Left ventricle myocardium inferior (tissue), 1 donor: ENCODE measurements around the gene GNB5. TPM values are rescaled to one million over a fixed set of nuclear protein-coding genes. Genes with fewer than 3 reads are reported as not detected.

Experiments used
- DNase-seq: peaks from one replicate; pipeline ENCODE4 v3.0.0-alpha.2; 2020
- H3K27ac ChIP-seq: fragments of 200-600 bp; replicated peaks from 2 replicates; pipeline ENCODE4 v1.8.0; 2021
- H3K27me3 ChIP-seq: fragments of 200-600 bp; 2 replicates; pipeline ENCODE4 v1.8.0; 2021; ENCODE audit warnings: low read depth
- H3K36me3 ChIP-seq: fragments of 200-600 bp; 2 replicates; pipeline ENCODE4 v1.8.0; 2021
- H3K4me1 ChIP-seq: fragments of 200-600 bp; 2 replicates; pipeline ENCODE4 v1.8.0; 2021
- H3K4me3 ChIP-seq: fragments of 200-600 bp; 2 replicates; pipeline ENCODE4 v1.8.0; 2021; ENCODE audit warnings: mild to moderate bottlenecking, moderate library complexity
- H3K9me3 ChIP-seq: fragments of 200-600 bp; replicated peaks from 2 replicates; pipeline ENCODE4 v1.8.0; 2021
- intact Hi-C: fragments of 100-400 bp; cut with micrococcal nuclease; formaldehyde crosslinking; loops from one replicate; pipeline ENCODE4 v1.11.0; 2022
- total RNA-seq: library from RNA; stranded (reverse); fragmentation: NEBNext Ultra II Directional; extraction: Animal tissue kit (Norgen Biotek cat#: 25700); gene quantifications from one replicate; pipeline ENCODE4 v1.2.1, GENCODE V29; 2021
- TF ChIP-seq, protein P1 (sequence below): fragments of 200-600 bp; IDR thresholded peaks from 2 replicates; pipeline ENCODE4 v1.8.0; 2021; ENCODE audit warnings: antibody characterized with exemption, mild to moderate bottlenecking, borderline replicate concordance
- donor health status: DM: no; HTN: yes; CAD: no; lungs with severe emphysema.

Gene GNB5
- total RNA-seq, 1 donor from 2014 or later = 10.5 TPM

DNA sequence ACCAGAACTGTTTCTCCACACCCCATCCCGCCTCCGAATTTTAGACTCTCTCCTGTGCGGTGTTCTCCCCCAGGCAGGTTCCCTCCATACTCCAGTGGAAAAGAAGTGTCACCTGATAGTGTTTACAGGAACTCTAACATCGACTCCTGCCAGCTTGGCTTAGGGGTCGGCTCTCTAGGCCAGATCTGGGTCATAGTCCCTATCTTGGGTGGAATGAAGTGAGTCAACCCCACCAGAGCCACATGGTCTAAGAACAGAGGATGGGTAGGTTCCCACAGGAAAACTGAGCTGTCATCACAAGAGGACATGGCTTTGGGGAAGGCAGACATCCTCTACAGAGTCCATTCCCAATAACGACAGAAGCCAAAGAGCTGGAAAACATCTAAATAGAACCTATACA is 84.6 kb downstream of the GNB5 start:
- intact Hi-C loops = no loop called here
- Histone ChIP-seq H3K4me3 (no peak overlapping the region), H3K27me3 (peaks cover 27% of the 10 kb centered on the region), H3K9me3 (no peaks in the 10 kb centered on the region), H3K36me3 (no peaks in the 10 kb centered on the region), H3K27ac (no peak overlapping the region), H3K4me1 (no peaks in the 10 kb centered on the region)
- TF ChIP-seq, protein P1, sequence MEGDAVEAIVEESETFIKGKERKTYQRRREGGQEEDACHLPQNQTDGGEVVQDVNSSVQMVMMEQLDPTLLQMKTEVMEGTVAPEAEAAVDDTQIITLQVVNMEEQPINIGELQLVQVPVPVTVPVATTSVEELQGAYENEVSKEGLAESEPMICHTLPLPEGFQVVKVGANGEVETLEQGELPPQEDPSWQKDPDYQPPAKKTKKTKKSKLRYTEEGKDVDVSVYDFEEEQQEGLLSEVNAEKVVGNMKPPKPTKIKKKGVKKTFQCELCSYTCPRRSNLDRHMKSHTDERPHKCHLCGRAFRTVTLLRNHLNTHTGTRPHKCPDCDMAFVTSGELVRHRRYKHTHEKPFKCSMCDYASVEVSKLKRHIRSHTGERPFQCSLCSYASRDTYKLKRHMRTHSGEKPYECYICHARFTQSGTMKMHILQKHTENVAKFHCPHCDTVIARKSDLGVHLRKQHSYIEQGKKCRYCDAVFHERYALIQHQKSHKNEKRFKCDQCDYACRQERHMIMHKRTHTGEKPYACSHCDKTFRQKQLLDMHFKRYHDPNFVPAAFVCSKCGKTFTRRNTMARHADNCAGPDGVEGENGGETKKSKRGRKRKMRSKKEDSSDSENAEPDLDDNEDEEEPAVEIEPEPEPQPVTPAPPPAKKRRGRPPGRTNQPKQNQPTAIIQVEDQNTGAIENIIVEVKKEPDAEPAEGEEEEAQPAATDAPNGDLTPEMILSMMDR = no peak
- no peak for DNase-seq

DNA sequence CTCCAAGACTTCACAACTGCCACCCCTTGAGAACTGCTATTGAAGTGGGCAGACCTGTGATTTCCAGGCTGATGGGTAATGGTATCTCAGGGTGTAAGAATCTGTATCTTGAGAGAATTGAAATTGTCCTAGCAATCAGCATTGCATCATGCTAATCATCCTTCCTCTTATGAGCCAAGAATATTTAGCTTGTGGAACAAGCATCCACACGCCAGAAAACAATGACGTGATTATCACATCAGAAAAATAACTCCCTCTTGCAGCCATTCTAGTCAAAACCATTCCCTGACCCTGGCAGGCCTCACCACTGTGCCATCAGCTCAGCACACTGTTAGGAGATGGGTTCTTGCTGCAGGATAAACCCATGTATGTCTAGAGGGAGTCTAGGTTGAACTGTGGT is 85.3 kb downstream of the GNB5 start:
- no peak overlapping the region for H3K4me3 ChIP-seq
- intact Hi-C loops = no loop called here
- no peaks in the 10 kb centered on the region for H3K4me1 ChIP-seq
- TF ChIP-seq, protein P1 = no peak
- no peaks in the 10 kb centered on the region for H3K36me3 ChIP-seq
- peaks cover 20% of the 10 kb centered on the region for H3K27me3 ChIP-seq
- H3K9me3 ChIP-seq = no peaks in the 10 kb centered on the region
- H3K27ac ChIP-seq = no peak overlapping the region
- no peak for DNase-seq

DNA sequence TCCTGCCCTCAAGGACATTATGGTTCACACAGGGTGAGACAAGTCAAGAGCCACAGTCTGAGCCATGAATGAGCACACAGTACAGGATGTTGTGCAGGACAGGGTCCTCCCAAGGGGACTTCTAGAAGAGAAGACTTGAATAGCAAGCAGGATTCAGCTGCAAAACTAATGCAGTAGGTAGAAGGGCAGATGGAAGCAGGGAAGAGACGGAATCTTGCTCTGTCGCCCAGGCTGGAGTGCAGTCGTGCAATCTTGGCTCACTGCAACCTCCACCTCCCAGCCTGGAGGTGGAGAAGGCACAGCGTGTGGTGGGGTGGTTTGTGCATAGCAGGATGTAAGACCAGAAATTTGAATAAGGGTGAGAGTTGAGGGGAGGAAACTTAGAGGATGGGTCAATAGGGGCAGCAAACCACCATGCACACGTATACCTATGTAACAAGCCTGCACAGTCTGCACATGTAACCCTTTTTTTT is 86.6 kb downstream of the GNB5 start:
- no peaks in the 10 kb centered on the region for H3K4me1 ChIP-seq
- TF ChIP-seq, protein P1 = no peak
- H3K27ac ChIP-seq = no peak overlapping the region
- no peak for DNase-seq
- no peaks in the 10 kb centered on the region for H3K36me3 ChIP-seq
- H3K9me3 ChIP-seq = no peaks in the 10 kb centered on the region
- peaks cover 8% of the 10 kb centered on the region for H3K27me3 ChIP-seq
- no peak overlapping the region for H3K4me3 ChIP-seq
- intact Hi-C loops = no loop called here

DNA sequence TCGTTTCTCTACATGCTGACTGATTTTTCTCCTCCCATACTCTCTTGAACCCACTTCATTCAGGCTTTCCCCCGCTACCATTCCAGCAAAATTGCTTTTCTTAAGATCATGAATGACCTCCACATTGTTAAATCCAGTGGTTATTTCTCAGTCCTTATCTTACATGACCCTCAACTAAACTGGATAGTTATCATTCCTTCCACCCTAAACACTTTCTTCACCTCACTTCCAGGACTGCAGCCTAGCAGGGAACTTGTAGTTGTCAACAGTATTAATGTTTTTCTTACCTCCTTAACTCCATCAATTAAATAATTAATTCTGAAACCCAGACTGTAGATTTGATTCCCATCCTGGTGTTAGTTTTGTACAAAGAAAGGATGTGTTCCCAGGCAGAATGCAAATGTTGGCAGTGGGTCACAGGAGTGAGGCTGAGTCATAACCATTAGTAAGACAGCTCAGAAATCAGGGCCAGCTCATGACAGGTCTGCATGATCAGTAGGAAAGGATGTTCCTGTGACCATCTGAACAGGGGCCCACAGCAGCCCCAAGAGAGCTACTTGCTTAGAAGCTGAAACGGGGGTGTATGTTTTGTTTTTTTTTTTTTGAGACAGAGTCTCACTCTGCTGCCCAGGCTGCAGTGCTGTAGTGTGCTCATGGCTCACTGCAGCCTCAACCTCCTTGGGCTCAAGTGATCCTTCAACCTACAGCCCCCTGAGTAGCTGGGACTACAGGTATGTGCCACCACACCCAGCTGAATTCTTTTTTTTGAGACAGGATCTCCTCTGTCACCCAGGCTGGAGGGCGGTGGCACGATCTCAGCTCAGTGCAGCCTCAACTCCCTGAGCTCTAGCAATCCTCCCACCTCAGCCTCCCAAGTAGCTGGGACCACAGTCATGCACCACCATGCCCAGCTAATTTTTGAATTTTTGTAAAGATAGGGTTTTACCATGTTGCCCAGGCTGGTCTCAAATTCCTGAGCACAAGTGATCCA is 87.7 kb downstream of the GNB5 start:
- H3K27ac ChIP-seq = no peak overlapping the region
- H3K4me3 ChIP-seq = no peak overlapping the region
- no peak for DNase-seq
- intact Hi-C loops = no loop called here
- TF ChIP-seq, protein P1 = no peak
- H3K9me3 ChIP-seq = no peaks in the 10 kb centered on the region
- H3K4me1 ChIP-seq = no peaks in the 10 kb centered on the region
- H3K36me3 ChIP-seq = no peaks in the 10 kb centered on the region
- peaks cover 4% of the 10 kb centered on the region for H3K27me3 ChIP-seq

DNA sequence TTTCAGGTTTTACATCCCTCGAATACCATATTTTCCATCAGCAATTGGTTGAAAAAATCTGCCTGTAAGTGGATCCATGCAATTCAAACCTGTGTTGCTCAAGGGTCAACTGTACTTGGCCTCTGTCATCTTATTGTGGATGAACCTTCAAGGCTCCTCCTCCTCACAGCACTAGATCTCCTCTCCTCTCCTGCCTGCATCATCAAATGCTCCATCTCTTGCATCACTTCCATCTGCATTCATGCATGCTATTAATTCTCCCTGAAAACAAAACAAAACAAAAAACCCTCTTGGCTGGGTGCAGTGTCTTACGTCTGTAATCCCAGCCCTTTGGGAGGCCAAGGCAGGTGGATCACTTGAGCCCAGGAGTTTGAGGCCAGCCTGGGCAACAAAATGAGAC is 88.7 kb downstream of the GNB5 start:
- no peak overlapping the region for H3K27ac ChIP-seq
- DNase-seq = no peak
- no peak overlapping the region for H3K4me3 ChIP-seq
- peaks cover under 1% of the 10 kb centered on the region for H3K27me3 ChIP-seq
- intact Hi-C loops = no loop called here
- TF ChIP-seq, protein P1 = no peak
- H3K36me3 ChIP-seq = no peaks in the 10 kb centered on the region
- H3K4me1 ChIP-seq = no peaks in the 10 kb centered on the region
- no peaks in the 10 kb centered on the region for H3K9me3 ChIP-seq
